ENCODE measurements around the gene SPTBN5. TPM values are rescaled to one million over a fixed set of nuclear protein-coding genes. Genes with fewer than 3 reads are reported as not detected.
A peak's percentile ranks its signal among the peaks of the same experiment; 100 is the strongest.

Gene SPTBN5
- total RNA-seq, 2 donors from 2014 or later, result 1.9 to 2.2 TPM

GRCh38 chr15:41881920-41882688 lies 11.7 kb downstream of the SPTBN5 start:
- H3K27ac Mint-ChIP-seq, result no peak overlapping the region
- H3K4me1 Mint-ChIP-seq, result peaks cover 10% of the 10 kb centered on the region
- H3K27me3 Mint-ChIP-seq, result peaks cover 12% of the 10 kb centered on the region
- DNase-seq (no peak), ATAC-seq (peak; percentile 35)
- no peaks in the 10 kb centered on the region for H3K9me3 ChIP-seq (ENCODE audit: control insufficient read depth, low read length, poor library complexity, severe bottlenecking)
- peaks cover 4% of the 10 kb centered on the region for H3K36me3 Mint-ChIP-seq (ENCODE audit: low read depth)
- peak overlapping the region; percentile 7 for H3K4me3 Mint-ChIP-seq

DNA sequence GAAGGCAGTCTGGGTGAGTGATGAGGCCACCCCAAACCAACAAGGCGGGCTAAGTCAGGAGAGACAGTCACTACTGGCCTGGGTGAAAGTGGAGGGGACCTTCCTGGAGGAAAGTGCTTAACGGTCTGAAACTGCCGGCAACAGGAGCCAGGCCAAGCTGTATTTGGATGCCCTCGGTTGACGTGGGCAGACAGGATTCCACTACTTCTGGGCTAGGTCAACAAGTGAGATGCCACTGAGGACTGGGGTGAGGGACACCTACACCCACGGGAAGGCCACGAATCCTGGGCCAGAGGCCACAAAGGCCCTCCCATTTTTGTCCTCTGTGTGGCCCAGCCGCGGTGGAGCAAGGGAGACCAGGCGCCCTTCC lies 12.3 kb downstream of the SPTBN5 start:
- H3K27me3 Mint-ChIP-seq, result peaks cover 12% of the 10 kb centered on the region
- DNase-seq, result no peak
- peak overlapping the region; percentile 80 for H3K4me3 Mint-ChIP-seq
- peak overlapping the region; percentile 53 for H3K27ac Mint-ChIP-seq
- H3K36me3 Mint-ChIP-seq (ENCODE audit: low read depth), result peaks cover 4% of the 10 kb centered on the region
- no peaks in the 10 kb centered on the region for H3K9me3 ChIP-seq (ENCODE audit: control insufficient read depth, low read length, poor library complexity, severe bottlenecking)
- H3K4me1 Mint-ChIP-seq, result peaks cover 10% of the 10 kb centered on the region
- ATAC-seq, result no peak

GRCh38 chr15:41881086-41881485 lies 12.8 kb downstream of the SPTBN5 start:
- H3K9me3 ChIP-seq (ENCODE audit: control insufficient read depth, low read length, poor library complexity, severe bottlenecking), result no peaks in the 10 kb centered on the region
- Mint-ChIP-seq H3K4me1 (peaks cover 10% of the 10 kb centered on the region), H3K27me3 (peaks cover 12% of the 10 kb centered on the region), H3K36me3 (ENCODE audit: low read depth) (peaks cover 4% of the 10 kb centered on the region), H3K4me3 (peak overlapping the region; percentile 80), H3K27ac (peak overlapping the region; percentile 53)
- ATAC-seq, result no peak
- DNase-seq, result no peak

GRCh38 chr15:41880156-41880877 lies 13.5 kb downstream of the SPTBN5 start:
- no peaks in the 10 kb centered on the region for H3K9me3 ChIP-seq (ENCODE audit: control insufficient read depth, low read length, poor library complexity, severe bottlenecking)
- Mint-ChIP-seq H3K4me3 (no peak overlapping the region), H3K27ac (peak overlapping the region; percentile 19), H3K27me3 (peaks cover 12% of the 10 kb centered on the region), H3K36me3 (ENCODE audit: low read depth) (peaks cover 4% of the 10 kb centered on the region), H3K4me1 (peaks cover 12% of the 10 kb centered on the region)
- DNase-seq, result no peak
- ATAC-seq, result no peak

DNA sequence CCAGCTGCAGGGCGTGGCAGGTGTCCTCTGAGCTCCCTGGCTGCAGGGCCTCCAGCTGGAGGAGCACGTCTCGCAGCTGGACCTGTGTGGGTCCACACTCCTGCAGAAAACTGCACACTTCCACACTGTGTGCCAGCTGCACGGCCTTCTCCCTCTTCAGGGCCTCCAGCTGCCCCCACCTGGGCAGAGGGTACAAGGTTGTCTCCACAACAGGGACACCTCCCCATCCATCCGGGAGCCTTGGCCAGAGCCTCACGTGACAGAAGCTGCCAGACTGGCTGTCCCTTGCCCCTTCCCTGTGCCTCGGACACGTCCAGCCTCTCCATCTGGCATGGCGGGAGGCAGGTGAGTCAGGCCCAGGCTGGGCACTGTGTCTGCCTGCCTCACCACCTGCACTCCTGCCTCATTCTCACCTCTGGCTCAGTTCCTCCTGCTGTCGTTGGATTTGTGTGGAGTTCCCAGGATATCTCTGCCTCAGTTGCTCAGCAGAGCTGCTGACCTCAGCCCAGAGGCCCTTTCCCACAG lies 14.5 kb downstream of the SPTBN5 start:
- Mint-ChIP-seq H3K4me3 (no peak overlapping the region), H3K4me1 (peaks cover 11% of the 10 kb centered on the region), H3K27me3 (peaks cover 12% of the 10 kb centered on the region), H3K36me3 (ENCODE audit: low read depth) (peaks cover 4% of the 10 kb centered on the region), H3K27ac (peak overlapping the region; percentile 19)
- H3K9me3 ChIP-seq (ENCODE audit: control insufficient read depth, low read length, poor library complexity, severe bottlenecking), result no peaks in the 10 kb centered on the region
- ATAC-seq, result no peak
- DNase-seq, result no peak

DNA sequence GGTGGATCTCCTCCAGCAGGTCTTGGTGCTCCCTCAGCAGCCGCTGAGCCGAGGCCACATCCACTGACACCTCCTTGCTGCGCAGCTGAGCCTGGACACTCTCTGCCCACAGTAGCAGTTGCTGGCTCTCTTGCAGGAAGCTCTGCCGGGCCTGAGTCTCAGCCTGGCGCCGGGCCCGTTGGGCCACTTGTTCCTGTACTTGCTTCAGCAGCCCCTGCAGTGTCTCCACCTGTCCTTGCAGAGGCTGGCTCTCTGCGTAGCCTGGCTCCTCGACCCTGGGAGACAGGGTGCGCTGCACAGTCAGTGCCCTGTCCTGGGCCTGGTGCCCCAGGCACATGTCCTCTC lies 15.5 kb downstream of the SPTBN5 start:
- Mint-ChIP-seq H3K27me3 (peaks cover 12% of the 10 kb centered on the region), H3K36me3 (ENCODE audit: low read depth) (peaks cover 4% of the 10 kb centered on the region), H3K27ac (no peak overlapping the region), H3K4me3 (no peak overlapping the region), H3K4me1 (peaks cover 13% of the 10 kb centered on the region)
- H3K9me3 ChIP-seq (ENCODE audit: control insufficient read depth, low read length, poor library complexity, severe bottlenecking), result no peaks in the 10 kb centered on the region
- DNase-seq, result no peak
- ATAC-seq, result no peak

GRCh38 chr15:41877631-41878354 lies 16.1 kb downstream of the SPTBN5 start:
- H3K9me3 ChIP-seq (ENCODE audit: control insufficient read depth, low read length, poor library complexity, severe bottlenecking), result no peaks in the 10 kb centered on the region
- no peak for ATAC-seq
- H3K36me3 Mint-ChIP-seq (ENCODE audit: low read depth), result peaks cover 4% of the 10 kb centered on the region
- H3K27me3 Mint-ChIP-seq, result peaks cover 12% of the 10 kb centered on the region
- no peak overlapping the region for H3K4me3 Mint-ChIP-seq
- no peak for DNase-seq
- peaks cover 13% of the 10 kb centered on the region for H3K4me1 Mint-ChIP-seq
- H3K27ac Mint-ChIP-seq, result no peak overlapping the region

DNA sequence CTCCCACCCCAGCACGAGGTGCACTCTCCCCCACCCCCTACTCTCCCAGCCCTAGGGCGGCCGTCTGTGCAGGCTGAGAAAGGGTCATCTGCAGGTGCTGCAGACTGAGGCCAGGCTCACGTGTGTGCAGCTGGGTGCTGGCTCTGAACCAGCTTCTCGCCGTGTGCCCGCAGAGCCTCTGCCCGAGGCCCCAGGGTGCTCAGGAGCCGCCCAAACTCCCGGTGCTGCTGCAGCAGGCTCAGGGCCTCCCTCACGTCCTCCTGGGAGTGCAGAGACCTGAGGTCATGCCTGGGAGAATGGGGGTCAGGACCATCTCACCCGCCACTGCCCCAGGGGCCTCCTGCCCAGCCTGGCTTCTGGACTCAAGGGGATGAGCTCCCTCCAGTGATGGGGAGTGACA lies 17.2 kb downstream of the SPTBN5 start:
- DNase-seq, result no peak
- no peak for ATAC-seq
- Mint-ChIP-seq H3K36me3 (ENCODE audit: low read depth) (peaks cover 4% of the 10 kb centered on the region), H3K27me3 (peaks cover 12% of the 10 kb centered on the region), H3K27ac (no peak overlapping the region), H3K4me3 (no peak overlapping the region), H3K4me1 (peaks cover 13% of the 10 kb centered on the region)
- no peaks in the 10 kb centered on the region for H3K9me3 ChIP-seq (ENCODE audit: control insufficient read depth, low read length, poor library complexity, severe bottlenecking)

- Mint-ChIP-seq H3K27me3 (peaks cover 5% of the 10 kb centered on the region), H3K4me1 (peaks cover 13% of the 10 kb centered on the region), H3K27ac (no peak overlapping the region), H3K4me3 (no peak overlapping the region), H3K36me3 (ENCODE audit: low read depth) (no peaks in the 10 kb centered on the region)
- H3K9me3 ChIP-seq (ENCODE audit: control insufficient read depth, low read length, poor library complexity, severe bottlenecking), result no peaks in the 10 kb centered on the region
- ATAC-seq, result no peak
- DNase-seq, result no peak
Measured at GRCh38 chr15:41876007-41876406, 17.8 kb downstream of the SPTBN5 start.

DNA sequence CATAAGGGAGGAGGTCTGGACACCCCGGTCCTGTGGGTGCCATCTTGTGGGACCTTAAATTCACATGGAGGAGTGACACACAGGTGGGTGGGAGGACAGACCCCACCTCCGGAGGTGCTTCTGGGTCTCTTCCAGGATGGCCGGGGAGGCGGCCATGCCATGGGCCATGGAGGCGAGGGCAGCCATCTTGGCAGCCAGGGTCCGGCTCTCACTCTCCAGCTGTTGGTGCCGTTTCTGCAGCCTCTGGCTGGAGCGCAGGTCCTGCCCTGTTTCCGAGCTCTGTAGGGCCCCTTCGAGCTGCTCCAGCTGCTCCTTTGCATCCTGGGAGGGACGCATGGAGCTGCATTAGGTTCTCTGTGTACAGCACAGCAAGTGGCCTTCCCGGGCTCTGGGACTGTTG lies 19.1 kb downstream of the SPTBN5 start:
- H3K9me3 ChIP-seq (ENCODE audit: control insufficient read depth, low read length, poor library complexity, severe bottlenecking), result no peaks in the 10 kb centered on the region
- H3K4me1 Mint-ChIP-seq, result peaks cover 15% of the 10 kb centered on the region
- no peak overlapping the region for H3K27ac Mint-ChIP-seq
- DNase-seq (no peak), ATAC-seq (no peak)
- H3K27me3 Mint-ChIP-seq, result no peaks in the 10 kb centered on the region
- no peaks in the 10 kb centered on the region for H3K36me3 Mint-ChIP-seq (ENCODE audit: low read depth)
- H3K4me3 Mint-ChIP-seq, result no peak overlapping the region

DNA sequence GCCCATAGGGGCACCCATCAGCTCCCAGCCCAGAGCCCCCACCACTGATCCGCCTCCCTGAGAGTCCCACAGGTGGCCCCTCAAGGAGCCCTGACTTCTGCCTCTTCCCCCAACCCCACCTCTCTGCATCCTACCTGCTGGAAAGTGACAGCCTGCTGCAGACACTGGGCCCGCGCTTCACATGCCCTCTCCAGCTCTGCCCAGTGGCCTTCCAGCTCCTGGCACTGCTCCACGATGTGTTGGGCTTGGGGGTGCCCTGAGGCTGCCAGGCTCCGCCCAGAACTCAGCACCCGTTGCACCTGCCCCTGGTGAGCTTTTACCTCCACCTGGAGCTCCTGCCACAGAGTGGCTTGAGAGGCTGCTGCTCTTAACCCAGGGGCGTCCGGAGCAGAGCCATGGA lies 20.1 kb downstream of the SPTBN5 start:
- Mint-ChIP-seq H3K4me1 (peaks cover 15% of the 10 kb centered on the region), H3K4me3 (no peak overlapping the region), H3K27ac (peak overlapping the region; percentile 32), H3K36me3 (ENCODE audit: low read depth) (no peaks in the 10 kb centered on the region), H3K27me3 (no peaks in the 10 kb centered on the region)
- ATAC-seq (no peak), DNase-seq (no peak)
- no peaks in the 10 kb centered on the region for H3K9me3 ChIP-seq (ENCODE audit: control insufficient read depth, low read length, poor library complexity, severe bottlenecking)

DNA sequence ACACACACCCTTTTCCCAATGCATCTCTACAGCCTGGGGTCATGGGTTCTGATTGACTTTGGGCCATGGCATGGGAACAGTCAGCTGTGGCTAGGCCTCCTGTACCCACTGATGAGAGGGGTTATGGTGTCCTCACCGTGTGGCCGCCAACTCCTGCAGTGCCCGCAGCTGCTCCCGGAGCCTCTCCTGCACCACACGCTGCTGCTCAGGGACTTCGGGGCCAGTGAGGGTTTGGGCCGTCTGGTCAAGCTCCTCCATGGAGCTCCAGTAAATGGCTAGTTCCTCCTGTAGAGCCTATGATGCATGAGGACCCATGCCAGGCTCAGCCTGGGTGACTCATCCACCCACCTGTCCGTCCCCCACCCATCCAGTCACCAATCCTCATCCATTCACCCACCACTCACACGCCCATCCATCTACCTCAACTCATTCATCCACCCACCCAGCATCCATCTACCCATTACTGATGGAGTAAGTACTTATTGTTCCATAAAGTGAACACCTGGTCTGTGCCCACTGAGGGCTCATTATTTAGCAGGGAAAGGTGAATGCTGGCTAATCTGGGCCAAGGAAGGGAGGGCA lies 21.6 kb downstream of the SPTBN5 start:
- no peak for ATAC-seq
- no peak for DNase-seq
- Mint-ChIP-seq H3K4me3 (no peak overlapping the region), H3K36me3 (ENCODE audit: low read depth) (no peaks in the 10 kb centered on the region), H3K27me3 (no peaks in the 10 kb centered on the region), H3K4me1 (peaks cover 15% of the 10 kb centered on the region), H3K27ac (peak overlapping the region; percentile 95)
- no peaks in the 10 kb centered on the region for H3K9me3 ChIP-seq (ENCODE audit: control insufficient read depth, low read length, poor library complexity, severe bottlenecking)
